Measurements from ENCODE around the gene AQP2. TPM values are rescaled to one million over a fixed set of nuclear protein-coding genes. Genes with fewer than 3 reads are reported as not detected.

AQP2 gene, protein sequence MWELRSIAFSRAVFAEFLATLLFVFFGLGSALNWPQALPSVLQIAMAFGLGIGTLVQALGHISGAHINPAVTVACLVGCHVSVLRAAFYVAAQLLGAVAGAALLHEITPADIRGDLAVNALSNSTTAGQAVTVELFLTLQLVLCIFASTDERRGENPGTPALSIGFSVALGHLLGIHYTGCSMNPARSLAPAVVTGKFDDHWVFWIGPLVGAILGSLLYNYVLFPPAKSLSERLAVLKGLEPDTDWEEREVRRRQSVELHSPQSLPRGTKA
- total RNA-seq: under 1 TPM in 5 of 8 experiments, not detected in 3; 0.09 to 0.81 (median 0.14) TPM

DNA sequence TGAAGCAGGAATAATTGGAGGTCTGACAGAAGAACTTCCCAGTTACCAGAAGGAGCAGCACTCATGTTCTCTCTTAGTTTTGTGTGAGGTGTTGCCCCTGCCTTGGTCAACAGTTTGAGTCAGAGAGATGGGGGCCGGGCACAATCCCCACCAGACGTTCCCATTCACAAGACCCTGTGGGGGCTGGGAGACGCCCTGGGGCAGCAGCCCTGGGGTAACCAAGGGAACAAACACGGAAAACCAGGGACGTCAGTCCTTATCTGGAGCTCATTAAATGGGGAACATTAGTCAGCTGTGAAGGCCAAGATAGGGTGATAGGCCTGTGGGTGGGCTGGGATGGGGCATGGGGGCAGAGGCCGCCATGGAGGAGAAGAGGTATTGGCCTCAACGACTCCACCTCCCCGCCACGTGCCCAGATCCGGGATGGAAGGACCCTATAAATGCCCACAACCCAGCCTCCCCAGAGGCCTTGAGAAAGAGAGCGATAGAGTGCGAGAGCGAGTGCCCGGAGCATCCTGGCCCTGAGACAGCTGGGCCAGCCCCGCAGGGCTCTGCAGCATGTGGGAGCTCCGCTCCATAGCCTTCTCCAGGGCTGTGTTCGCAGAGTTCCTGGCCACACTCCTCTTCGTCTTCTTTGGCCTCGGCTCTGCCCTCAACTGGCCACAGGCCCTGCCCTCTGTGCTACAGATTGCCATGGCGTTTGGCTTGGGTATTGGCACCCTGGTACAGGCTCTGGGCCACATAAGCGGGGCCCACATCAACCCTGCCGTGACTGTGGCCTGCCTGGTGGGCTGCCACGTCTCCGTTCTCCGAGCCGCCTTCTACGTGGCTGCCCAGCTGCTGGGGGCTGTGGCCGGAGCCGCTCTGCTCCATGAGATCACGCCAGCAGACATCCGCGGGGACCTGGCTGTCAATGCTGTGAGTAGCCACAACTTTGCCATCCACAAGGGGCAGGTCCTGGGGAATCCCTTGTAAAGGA lies at the start of gene AQP2:
AQP2 (plus strand) TSS at position 465 of the 979 bp plus-strand sequence; CDS start at position 559, 94 bp downstream.
- whole genome bisulfite sequencing, 10 experiments: 45 to 97% (median 80%) methylated on average over 2 to 12 of the region's 32 CpGs; no CpG with 5 or more reads in 3 of the 10 experiments
- Histone ChIP-seq H3K4me3 (no peak within 1 kb of the TSS), H3K4me1 (replicated peaks in 1 of 2) (peaks cover 0 to 6% of the 10 kb centered on the region in 2 donors), H3K27ac (no peak within 1 kb of the TSS)
- in situ Hi-C loops (cut with MboI; ENCODE audit: low pct_unique_long_range_greater_than_20kb in 2 of 9, low sequenced_read_pairs in 9 of 9, unreplicated experiment in 9 of 9): loop anchor here in 3 of 9 experiments (25.0 kb wide), 1 partner anchor 112 kb away; the partner anchor contains the start of gene ASIC1 (in 3 of the 3)
- ATAC-seq (replicated peaks in 6 of 8): no peak

- no peak for ATAC-seq (replicated peaks in 6 of 8)
- in situ Hi-C loops (cut with MboI; ENCODE audit: low pct_unique_long_range_greater_than_20kb in 2 of 9, low sequenced_read_pairs in 9 of 9, unreplicated experiment in 9 of 9): no loop called here
- H3K4me1 ChIP-seq (replicated peaks in 1 of 2): peaks cover 16 to 21% of the 10 kb centered on the region in 2 donors
- H3K27ac ChIP-seq: no peak overlapping the region
- WGBS, 10 experiments: 30 to 79% methylated on average over 2 of the region's 4 CpGs; no CpG with 5 or more reads in 8 of the 10 experiments
- H3K4me3 ChIP-seq: no peak overlapping the region
Measured at GRCh38 chr12:49901026-49901425, 49.5 kb upstream of the AQP2 start.

DNA sequence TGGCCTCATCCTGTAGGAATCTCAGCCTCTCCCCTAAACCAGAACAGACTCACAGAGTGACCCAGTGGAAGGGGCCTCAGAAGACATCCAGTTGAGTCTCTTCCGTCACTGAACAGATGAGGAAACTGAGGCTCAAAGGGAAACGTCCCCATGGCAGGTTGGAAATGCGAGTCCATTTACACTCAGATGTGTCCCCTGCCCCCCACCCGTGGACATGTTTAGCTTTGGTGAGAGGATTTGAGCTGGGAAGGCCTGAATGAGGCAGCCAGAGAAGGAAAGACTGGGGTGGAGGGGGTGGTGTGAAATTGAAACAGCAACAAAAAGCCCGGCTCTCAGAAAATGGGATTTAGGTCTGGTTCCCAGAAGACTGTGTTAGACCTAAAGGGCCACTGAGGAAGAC lies 48.6 kb upstream of the AQP2 start:
- Histone ChIP-seq H3K27ac (no peak overlapping the region), H3K4me3 (no peak overlapping the region), H3K4me1 (replicated peaks in 1 of 2) (peaks cover 16 to 21% of the 10 kb centered on the region in 2 donors)
- in situ Hi-C loops (cut with MboI; ENCODE audit: low pct_unique_long_range_greater_than_20kb in 2 of 9, low sequenced_read_pairs in 9 of 9, unreplicated experiment in 9 of 9): no loop called here
- no peak for ATAC-seq (replicated peaks in 6 of 8)
- WGBS, 10 experiments: 33 to 100% (median 89%) methylated on average over 1 to 4 of the region's 5 CpGs; no CpG with 5 or more reads in 3 of the 10 experiments

GRCh38 chr12:49902399-49903350 lies 47.9 kb upstream of the AQP2 start:
- ATAC-seq (replicated peaks in 6 of 8): peak in 5 of 8 experiments; percentile 15 to 63 (median 52)
- peak overlapping the region; percentile 86 to 92 for H3K27ac ChIP-seq
- H3K4me1 ChIP-seq (replicated peaks in 1 of 2): peaks cover 20 to 21% of the 10 kb centered on the region in 2 donors
- WGBS, 10 experiments: 68 to 93% (median 72%) methylated on average over 3 to 8 of the region's 16 CpGs; no CpG with 5 or more reads in 6 of the 10 experiments
- in situ Hi-C loops (cut with MboI; ENCODE audit: low pct_unique_long_range_greater_than_20kb in 2 of 9, low sequenced_read_pairs in 9 of 9, unreplicated experiment in 9 of 9): no loop called here
- H3K4me3 ChIP-seq: peak overlapping the region; percentile 23 to 47 (median 42)

GRCh38 chr12:49903351-49903699 lies 47.2 kb upstream of the AQP2 start:
- ATAC-seq (replicated peaks in 6 of 8): peak in 1 of 8 experiments; percentile 0
- 87% methylated on average over 3 of the region's 12 CpGs; no CpG with 5 or more reads in 9 of the 10 experiments for WGBS, 10 experiments
- Histone ChIP-seq H3K27ac (peak overlapping the region; percentile 86 to 92), H3K4me1 (replicated peaks in 1 of 2) (peaks cover 20 to 21% of the 10 kb centered on the region in 2 donors), H3K4me3 (peak overlapping the region; percentile 23 to 47 (median 42))
- in situ Hi-C loops (cut with MboI; ENCODE audit: low pct_unique_long_range_greater_than_20kb in 2 of 9, low sequenced_read_pairs in 9 of 9, unreplicated experiment in 9 of 9): no loop called here

DNA sequence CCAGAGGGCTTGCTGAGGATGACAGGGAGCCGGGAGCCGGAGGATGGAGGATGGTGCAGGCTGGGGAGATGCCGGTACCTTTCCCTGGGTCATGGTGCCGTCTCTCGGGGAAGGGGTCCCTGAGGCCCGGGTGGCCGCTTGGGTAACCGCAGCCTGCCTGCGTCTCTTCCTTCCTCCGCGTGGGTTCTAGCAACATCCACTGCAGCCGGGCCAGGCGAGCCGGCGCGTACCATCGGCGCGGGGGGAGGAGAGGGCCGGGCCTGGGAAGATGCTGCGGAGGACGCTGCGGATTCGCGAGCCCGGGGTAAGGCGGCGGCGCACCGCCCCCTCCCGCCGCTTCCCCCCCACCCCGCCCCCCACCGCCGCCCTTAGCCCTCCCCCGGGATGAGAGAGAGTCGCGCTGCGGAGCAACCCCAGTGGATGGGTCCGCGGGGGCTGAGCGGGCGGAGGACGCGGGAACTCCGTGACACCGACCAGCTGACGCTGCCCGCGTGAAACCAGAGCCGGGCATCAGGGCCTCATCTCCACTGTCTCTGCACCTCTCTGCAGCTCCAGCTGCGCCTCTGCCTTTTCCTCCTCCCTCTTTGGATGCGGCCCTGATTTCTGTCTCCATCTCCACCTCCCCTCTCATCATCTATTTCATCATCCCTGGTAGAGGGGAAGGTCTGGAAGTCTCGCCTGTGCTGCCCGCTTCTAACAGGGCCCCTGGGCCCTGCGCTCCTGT lies 46.7 kb upstream of the AQP2 start, which contains the start of gene FAIM2:
FAIM2 (minus strand) TSS at position 201 of the 724 bp plus-strand sequence; CDS start at position 93, 108 bp downstream.
- H3K4me1 ChIP-seq (replicated peaks in 1 of 2): peaks cover 20 to 21% of the 10 kb centered on the region in 2 donors
- H3K27ac ChIP-seq: peak within 1 kb of the TSS; percentile 86 to 92
- 0 to 11% (median 1%) methylated on average over 1 to 6 of the region's 56 CpGs; no CpG with 5 or more reads in 6 of the 10 experiments for WGBS, 10 experiments
- in situ Hi-C loops (cut with MboI; ENCODE audit: low pct_unique_long_range_greater_than_20kb in 2 of 9, low sequenced_read_pairs in 9 of 9, unreplicated experiment in 9 of 9): no loop called here
- ATAC-seq (replicated peaks in 6 of 8): peak; percentile 86 to 94 (median 90)
- H3K4me3 ChIP-seq: peak within 1 kb of the TSS; percentile 23 to 47 (median 42)

GRCh38 chr12:49904601-49905000 lies 45.9 kb upstream of the AQP2 start:
- no peak for ATAC-seq (replicated peaks in 6 of 8)
- peak overlapping the region in 4 of 5 donors; percentile 23 to 47 (median 42) for H3K4me3 ChIP-seq
- in situ Hi-C loops (cut with MboI; ENCODE audit: low pct_unique_long_range_greater_than_20kb in 2 of 9, low sequenced_read_pairs in 9 of 9, unreplicated experiment in 9 of 9): no loop called here
- WGBS, 10 experiments: 70 to 100% (median 84%) methylated on average over 2 to 7 of the region's 11 CpGs; no CpG with 5 or more reads in 6 of the 10 experiments
- peaks cover 21 to 23% of the 10 kb centered on the region in 2 donors for H3K4me1 ChIP-seq (replicated peaks in 1 of 2)
- H3K27ac ChIP-seq: peak overlapping the region; percentile 86 to 92

DNA sequence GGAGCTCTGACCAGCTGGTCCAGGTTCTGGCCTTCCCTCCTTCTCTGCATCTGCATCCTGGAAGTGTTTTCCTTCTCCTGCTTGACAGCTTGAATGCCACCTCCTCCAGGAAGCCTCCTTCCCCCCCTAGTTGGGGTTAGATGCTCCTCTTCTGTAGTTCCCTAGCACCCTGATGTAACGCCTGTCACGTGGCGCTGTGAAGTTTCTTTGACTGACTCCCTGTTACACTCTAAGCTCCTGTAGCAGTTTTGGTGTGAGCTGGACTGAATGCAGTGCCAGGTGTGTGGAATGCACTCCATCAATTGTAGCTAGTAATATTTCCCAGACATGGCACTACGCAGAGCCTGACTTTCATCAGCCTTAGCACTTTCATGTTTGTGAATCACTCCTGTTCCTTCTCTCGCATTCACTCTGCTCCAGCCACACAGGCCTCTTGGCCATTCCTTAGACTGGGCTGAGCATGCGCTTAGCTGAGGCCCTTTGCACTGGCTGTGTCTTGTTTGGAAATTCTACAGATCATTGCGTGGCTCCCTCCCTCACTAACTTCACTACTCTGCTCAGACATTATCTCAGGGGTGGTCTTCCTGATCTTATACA lies 44.7 kb upstream of the AQP2 start:
- H3K4me1 ChIP-seq (replicated peaks in 1 of 2): peaks cover 25 to 32% of the 10 kb centered on the region in 2 donors

GRCh38 chr12:49907352-49907751 lies 43.2 kb upstream of the AQP2 start:
- Histone ChIP-seq H3K27ac (no peak overlapping the region), H3K4me1 (replicated peaks in 1 of 2) (peaks cover 25 to 32% of the 10 kb centered on the region in 2 donors), H3K4me3 (no peak overlapping the region)
- no peak for ATAC-seq (replicated peaks in 6 of 8)
- WGBS, 10 experiments: 71% methylated on average over 1 of the region's 1 CpG; no CpG with 5 or more reads in 9 of the 10 experiments
- in situ Hi-C loops (cut with MboI; ENCODE audit: low pct_unique_long_range_greater_than_20kb in 2 of 9, low sequenced_read_pairs in 9 of 9, unreplicated experiment in 9 of 9): no loop called here

More for the DNA sequence above, 44.7 kb upstream of the AQP2 start:
- Histone ChIP-seq H3K4me3 (no peak overlapping the region), H3K27ac (no peak overlapping the region)
- WGBS, 10 experiments: 20 to 100% (median 96%) methylated on average over 1 to 6 of the region's 7 CpGs; no CpG with 5 or more reads in 3 of the 10 experiments
- ATAC-seq (replicated peaks in 6 of 8): no peak
- in situ Hi-C loops (cut with MboI; ENCODE audit: low pct_unique_long_range_greater_than_20kb in 2 of 9, low sequenced_read_pairs in 9 of 9, unreplicated experiment in 9 of 9): no loop called here

DNA sequence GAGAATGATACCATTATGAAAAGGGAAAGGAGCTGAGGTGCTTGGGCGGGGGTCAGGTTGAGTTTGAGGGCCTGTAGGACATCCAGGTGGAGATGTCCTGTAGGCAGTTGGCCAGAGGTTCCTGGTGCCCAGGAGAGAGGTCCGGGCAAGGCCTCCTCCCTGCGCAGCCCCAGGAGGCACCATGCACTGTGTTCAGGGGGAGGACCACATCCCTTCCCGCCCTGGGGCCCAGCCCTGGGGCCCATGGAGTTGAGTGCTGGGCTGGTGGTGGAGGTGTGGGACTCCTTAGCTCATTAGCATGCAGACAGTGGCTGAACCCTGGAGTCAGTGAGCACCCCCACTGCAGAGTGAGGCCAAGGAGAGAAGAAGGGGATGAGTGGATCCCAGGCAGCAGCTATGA lies 41.2 kb upstream of the AQP2 start:
- no peak overlapping the region for H3K27ac ChIP-seq
- 11 to 100% (median 76%) methylated on average over 1 to 2 of the region's 4 CpGs; no CpG with 5 or more reads in 4 of the 10 experiments for WGBS, 10 experiments
- in situ Hi-C loops (cut with MboI; ENCODE audit: low pct_unique_long_range_greater_than_20kb in 2 of 9, low sequenced_read_pairs in 9 of 9, unreplicated experiment in 9 of 9): no loop called here
- peaks cover 17 to 26% of the 10 kb centered on the region in 2 donors for H3K4me1 ChIP-seq (replicated peaks in 1 of 2)
- peak in 5 of 8 experiments; percentile 3 to 46 (median 29) for ATAC-seq (replicated peaks in 6 of 8)
- H3K4me3 ChIP-seq: no peak overlapping the region

- WGBS, 10 experiments: 37 to 90% (median 79%) methylated on average over 2 to 7 of the region's 16 CpGs; no CpG with 5 or more reads in 6 of the 10 experiments
- H3K27ac ChIP-seq: no peak overlapping the region
Measured at GRCh38 chr12:49909826-49910225, 40.7 kb upstream of the AQP2 start.

More at GRCh38 chr12:49909826-49910225, 40.7 kb upstream of the AQP2 start:
- peak in 5 of 8 experiments; percentile 31 to 74 (median 70) for ATAC-seq (replicated peaks in 6 of 8)
- in situ Hi-C loops (cut with MboI; ENCODE audit: low pct_unique_long_range_greater_than_20kb in 2 of 9, low sequenced_read_pairs in 9 of 9, unreplicated experiment in 9 of 9): no loop called here
- H3K4me3 ChIP-seq: no peak overlapping the region
- H3K4me1 ChIP-seq (replicated peaks in 1 of 2): peaks cover 13 to 23% of the 10 kb centered on the region in 2 donors
